GM12892 (cell line): ENCODE measurements around the gene CCDC24.

ENCODE experiments used
- POLR2A ChIP-seq: IDR thresholded peaks from 2 replicates; pipeline ENCODE4 v1.6.1; 2011; ENCODE audit warnings: low read depth, low read length, control low read depth
- TAF1 ChIP-seq: IDR thresholded peaks from 2 replicates; pipeline ENCODE4 v1.6.1; 2011; ENCODE audit warnings: low read depth, mild to moderate bottlenecking, control low read depth, low read length, borderline replicate concordance

DNA sequence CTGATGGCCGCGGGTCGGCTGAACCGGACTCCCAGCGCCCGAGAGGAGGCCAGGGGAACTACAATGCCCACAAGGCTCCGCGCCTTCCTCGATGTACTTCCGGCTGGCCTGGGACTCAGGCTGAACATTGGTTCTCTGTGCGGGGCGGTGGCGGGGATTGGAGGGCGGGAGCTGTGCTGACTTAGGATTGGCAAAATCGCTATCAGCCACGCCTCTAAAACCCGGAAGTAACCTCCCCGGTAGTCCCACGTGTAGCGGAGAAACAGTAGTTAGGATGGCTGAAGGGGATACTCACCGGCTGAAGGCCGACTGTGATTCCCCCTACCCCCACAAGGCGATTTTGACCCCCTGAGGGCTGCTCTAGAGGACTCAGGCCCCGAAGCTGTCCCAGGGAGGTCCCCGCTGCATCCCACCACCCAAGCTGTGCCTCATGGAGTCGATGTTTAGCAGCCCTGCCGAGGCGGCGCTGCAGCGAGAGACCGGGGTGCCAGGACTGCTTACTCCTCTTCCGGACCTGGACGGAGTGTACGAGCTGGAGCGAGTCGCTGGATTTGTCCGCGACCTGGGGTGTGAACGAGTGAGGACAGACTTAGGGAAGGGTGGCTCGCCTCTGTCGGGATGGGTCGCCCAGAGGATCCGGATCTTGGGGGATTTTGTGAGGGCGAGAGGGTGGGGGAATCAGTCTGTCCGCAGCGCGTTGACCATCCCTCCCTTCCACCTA lies 21.5 kb upstream of the CCDC24 start, which contains the start of gene DPH2:
- TF ChIP-seq TAF1 (no peak), POLR2A (peak; percentile 64; the same call in 1 of the 2 replicates)
